Common myeloid progenitor, CD34-positive (primary cell): ENCODE measurements around the gene SH3GL3.
A peak's percentile ranks its signal among the peaks of the same experiment; 100 is the strongest.

ENCODE experiments used
- CTCF ChIA-PET: fragments of 350-600 bp; sonication (Branson Sonifier 250); formaldehyde crosslinking; loops from one replicate; lab custom pipeline; 2021; ENCODE audit warnings: antibody characterized with exemption; lab: Charles Lee
- POLR2A ChIA-PET: fragments of 350-600 bp; sonication (Branson Sonifier 250); formaldehyde crosslinking; loops from one replicate; lab custom pipeline; 2021; ENCODE audit warnings: antibody characterized with exemption; lab: Charles Lee
- DNase-seq, 3 donors: peaks; one replicate each; pipeline versions ENCODE4 v3.0.0 to v3.0.0-alpha.2; 2013
- H3K27ac ChIP-seq, 2 experiments: 1 replicate in 1 of 2; 2 replicates in 1 of 2; pipeline ENCODE4 v1.7.0; 2013; ENCODE audit warnings: inconsistent platforms in 2 of 2, low read length in 2 of 2, mild to moderate bottlenecking in 2 of 2, low read depth in 1 of 2, moderate library complexity in 1 of 2; ENCODE audit not compliant: severe bottlenecking in 2 of 2, insufficient read depth in 1 of 2, poor library complexity in 1 of 2
- H3K27me3 ChIP-seq, 5 experiments: replicated peaks in 2 of 5; 1 replicate in 3 of 5; 2 replicates in 2 of 5; pipeline versions ENCODE4 v1.6.1 to v1.7.0; 2013; ENCODE audit warnings: low read length in 4 of 5, mild to moderate bottlenecking in 2 of 5, moderate library complexity in 2 of 5, inconsistent platforms in 1 of 5; ENCODE audit not compliant: insufficient read depth in 5 of 5, control insufficient read depth in 4 of 5
- H3K36me3 ChIP-seq, 4 experiments: 1 replicate in 2 of 4; 2 replicates in 2 of 4; pipeline versions ENCODE4 v1.6.1 to v1.7.0; 2013; ENCODE audit warnings: low read length in 3 of 4, control low read depth in 1 of 4, mild to moderate bottlenecking in 1 of 4; ENCODE audit not compliant: control insufficient read depth in 4 of 4, insufficient read depth in 4 of 4
- H3K4me1 ChIP-seq, 4 experiments: 1 replicate in 3 of 4; 2 replicates in 1 of 4; pipeline versions ENCODE4 v1.6.1 to v1.7.1; 2013; ENCODE audit warnings: low read length in 3 of 4, mild to moderate bottlenecking in 3 of 4, control low read depth in 1 of 4, inconsistent platforms in 1 of 4, moderate library complexity in 1 of 4; ENCODE audit not compliant: control insufficient read depth in 4 of 4, insufficient read depth in 4 of 4; ENCODE audit errors: control extremely low read depth in 1 of 4
- H3K4me3 ChIP-seq, 7 experiments: 1 replicate in 4 of 7; 2 replicates in 3 of 7; pipeline versions ENCODE4 v1.5.1 to v1.7.0; 2013; ENCODE audit warnings: mild to moderate bottlenecking in 7 of 7, low read length in 6 of 7, moderate library complexity in 6 of 7, inconsistent platforms in 2 of 7, low read depth in 2 of 7, control low read depth in 1 of 7; ENCODE audit not compliant: insufficient read depth in 4 of 7, control insufficient read depth in 1 of 7; ENCODE audit errors: extremely low read depth in 1 of 7
- H3K9me3 ChIP-seq, 5 experiments: 1 replicate in 4 of 5; 2 replicates in 1 of 5; pipeline versions ENCODE4 v1.6.1 to v1.7.1; 2013; ENCODE audit warnings: low read length in 4 of 5, mild to moderate bottlenecking in 2 of 5, inconsistent platforms in 1 of 5, low read depth in 1 of 5, moderate library complexity in 1 of 5; ENCODE audit not compliant: control insufficient read depth in 4 of 5, insufficient read depth in 2 of 5; ENCODE audit errors: control extremely low read depth in 1 of 5
- WGBS: methylation state at CpG from one replicate; pipeline ENCODE4 v1.1.5; 2013; ENCODE audit not compliant: insufficient coverage; 5-methylcytosine and 5-hydroxymethylcytosine counted together

Gene SH3GL3

DNA sequence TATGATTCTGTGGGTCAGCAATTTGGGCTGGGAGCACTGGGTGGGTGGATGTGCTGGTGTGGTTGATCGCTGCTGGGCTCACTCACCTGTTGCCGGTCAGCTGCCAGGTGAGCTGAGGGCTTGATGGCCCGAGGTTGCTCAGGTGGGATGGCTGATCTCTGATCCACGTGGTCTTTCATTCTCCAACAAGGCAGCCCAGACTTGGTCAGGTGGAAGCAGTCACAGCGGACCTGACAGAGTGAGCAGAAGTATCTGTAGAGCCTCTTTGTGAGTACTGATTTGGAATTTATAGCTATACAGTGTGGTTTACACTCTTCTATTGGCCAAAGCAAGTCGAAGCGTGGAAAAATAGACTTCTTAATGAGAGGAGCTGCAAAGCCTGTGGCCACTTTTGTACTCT is 109.6 kb downstream of the SH3GL3 start:
- Histone ChIP-seq H3K4me3 (no peak overlapping the region), H3K9me3 (no peaks in the 10 kb centered on the region), H3K27ac (no peak overlapping the region), H3K4me1 (no peaks in the 10 kb centered on the region), H3K36me3 (no peaks in the 10 kb centered on the region), H3K27me3 (peaks cover 0 to 4% (median 0%) of the 10 kb centered on the region in 5 experiments)
- CTCF ChIA-PET, result interaction anchor here (2.3 to 8.0 kb wide), 2 partner anchors 110 to 120 kb away, joined by 10 to 95 read pairs; partner anchors contain the start of gene SH3GL3
- no peak for DNase-seq
- WGBS, result 100% methylated on average over 4 of the region's 7 CpGs
- POLR2A ChIA-PET, result interaction anchor here (0.7 kb wide), 1 partner anchor 862 kb away, joined by 4 read pairs; no protein-coding TSS in a partner anchor

- Histone ChIP-seq H3K9me3 (no peaks in the 10 kb centered on the region), H3K36me3 (no peaks in the 10 kb centered on the region), H3K27ac (no peak overlapping the region), H3K4me1 (no peaks in the 10 kb centered on the region), H3K4me3 (no peak overlapping the region), H3K27me3 (peaks cover 0 to 4% (median 0%) of the 10 kb centered on the region in 5 experiments)
- 100% methylated on average over 4 of the region's 5 CpGs for WGBS
- no peak for DNase-seq
- CTCF ChIA-PET, result interaction anchor here (2.3 to 8.0 kb wide), 3 partner anchors 112 to 310 kb away, joined by 10 to 95 read pairs (median 27); partner anchors contain the start of gene SH3GL3
- POLR2A ChIA-PET, result no interaction called here
Observed at GRCh38 chr15:83558146-83558545, 111.0 kb downstream of the SH3GL3 start.

- Histone ChIP-seq H3K4me3 (no peak overlapping the region), H3K9me3 (no peaks in the 10 kb centered on the region), H3K4me1 (no peaks in the 10 kb centered on the region), H3K27me3 (peaks cover 0 to 4% (median 0%) of the 10 kb centered on the region in 5 experiments), H3K36me3 (no peaks in the 10 kb centered on the region), H3K27ac (no peak overlapping the region)
- POLR2A ChIA-PET, result no interaction called here
- WGBS, result 0% methylated on average over 2 of the region's 7 CpGs
- CTCF ChIA-PET, result interaction anchor here (0.9 to 8.0 kb wide), 10 partner anchors 10 to 389 kb away, joined by 3 to 95 read pairs (median 4); partner anchors contain the start of gene SH3GL3
- peak; percentile 65 to 78 (median 72) for DNase-seq
Observed at GRCh38 chr15:83559310-83559966, 112.3 kb downstream of the SH3GL3 start.

GRCh38 chr15:83561661-83562060 is 114.5 kb downstream of the SH3GL3 start:
- ChIA-PET POLR2A (no interaction called here), CTCF (interaction anchor here (0.7 to 8.0 kb wide), 12 partner anchors 9 to 619 kb away, joined by 3 to 95 read pairs (median 3); no protein-coding TSS in a partner anchor)
- H3K4me1 ChIP-seq, result no peaks in the 10 kb centered on the region
- H3K36me3 ChIP-seq, result no peaks in the 10 kb centered on the region
- no peak overlapping the region for H3K27ac ChIP-seq
- no peaks in the 10 kb centered on the region for H3K9me3 ChIP-seq
- peaks cover 0 to 4% (median 0%) of the 10 kb centered on the region in 5 experiments for H3K27me3 ChIP-seq
- no peak for DNase-seq
- H3K4me3 ChIP-seq, result no peak overlapping the region

GRCh38 chr15:83565138-83565537 is 118.0 kb downstream of the SH3GL3 start:
- Histone ChIP-seq H3K27ac (no peak overlapping the region), H3K36me3 (no peaks in the 10 kb centered on the region), H3K27me3 (peaks cover 0 to under 1% (median 0%) of the 10 kb centered on the region in 5 experiments), H3K4me3 (no peak overlapping the region), H3K9me3 (no peaks in the 10 kb centered on the region), H3K4me1 (no peaks in the 10 kb centered on the region)
- DNase-seq, result no peak
- ChIA-PET CTCF (interaction anchor here (1.1 to 2.1 kb wide), 5 partner anchors 15 to 352 kb away, joined by 3 to 8 read pairs (median 5); no protein-coding TSS in a partner anchor), POLR2A (no interaction called here)
- WGBS, result 93% methylated on average over 3 of the region's 3 CpGs

GRCh38 chr15:83565553-83566159 is 118.5 kb downstream of the SH3GL3 start:
- no peaks in the 10 kb centered on the region for H3K36me3 ChIP-seq
- 50% methylated on average over 2 of the region's 4 CpGs for WGBS
- ChIA-PET POLR2A (no interaction called here), CTCF (interaction anchor here (1.1 to 2.1 kb wide), 6 partner anchors 10 to 352 kb away, joined by 3 to 8 read pairs (median 4); no protein-coding TSS in a partner anchor)
- H3K4me1 ChIP-seq, result no peaks in the 10 kb centered on the region
- no peaks in the 10 kb centered on the region for H3K9me3 ChIP-seq
- peak; percentile 16 to 33 (median 19) for DNase-seq
- H3K4me3 ChIP-seq, result no peak overlapping the region
- H3K27ac ChIP-seq, result no peak overlapping the region
- no peaks in the 10 kb centered on the region for H3K27me3 ChIP-seq

DNA sequence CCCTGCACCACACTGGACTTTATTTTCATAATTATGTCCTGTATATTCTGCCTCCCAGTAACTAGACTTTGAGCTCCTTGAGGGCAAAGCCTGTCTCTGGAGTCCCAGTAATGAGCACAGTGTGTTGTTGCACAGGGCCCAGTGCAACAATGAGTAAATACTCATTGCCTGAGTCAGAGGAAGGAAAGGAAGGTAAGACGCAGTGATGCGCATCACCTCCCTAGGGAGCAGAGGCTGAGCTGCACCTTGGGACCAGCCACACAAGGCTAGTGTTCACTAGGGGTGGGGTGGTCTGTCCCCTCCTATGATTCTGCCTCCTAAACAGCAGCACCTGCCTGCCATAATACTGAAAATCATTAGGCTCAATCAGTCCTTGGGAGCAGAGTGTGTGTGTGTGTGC is 120.2 kb downstream of the SH3GL3 start:
- Histone ChIP-seq H3K27me3 (peaks cover 0 to 2% (median 0%) of the 10 kb centered on the region in 5 experiments), H3K4me3 (no peak overlapping the region), H3K9me3 (no peaks in the 10 kb centered on the region), H3K27ac (no peak overlapping the region), H3K4me1 (no peaks in the 10 kb centered on the region), H3K36me3 (no peaks in the 10 kb centered on the region)
- POLR2A ChIA-PET, result no interaction called here
- CTCF ChIA-PET, result interaction anchor here (1.6 kb wide), 1 partner anchor 129 kb away, joined by 8 read pairs; no protein-coding TSS in a partner anchor
- 85% methylated on average over 2 of the region's 2 CpGs for WGBS
- DNase-seq, result no peak
